Measurements from ENCODE around the gene WRAP73.

DNA sequence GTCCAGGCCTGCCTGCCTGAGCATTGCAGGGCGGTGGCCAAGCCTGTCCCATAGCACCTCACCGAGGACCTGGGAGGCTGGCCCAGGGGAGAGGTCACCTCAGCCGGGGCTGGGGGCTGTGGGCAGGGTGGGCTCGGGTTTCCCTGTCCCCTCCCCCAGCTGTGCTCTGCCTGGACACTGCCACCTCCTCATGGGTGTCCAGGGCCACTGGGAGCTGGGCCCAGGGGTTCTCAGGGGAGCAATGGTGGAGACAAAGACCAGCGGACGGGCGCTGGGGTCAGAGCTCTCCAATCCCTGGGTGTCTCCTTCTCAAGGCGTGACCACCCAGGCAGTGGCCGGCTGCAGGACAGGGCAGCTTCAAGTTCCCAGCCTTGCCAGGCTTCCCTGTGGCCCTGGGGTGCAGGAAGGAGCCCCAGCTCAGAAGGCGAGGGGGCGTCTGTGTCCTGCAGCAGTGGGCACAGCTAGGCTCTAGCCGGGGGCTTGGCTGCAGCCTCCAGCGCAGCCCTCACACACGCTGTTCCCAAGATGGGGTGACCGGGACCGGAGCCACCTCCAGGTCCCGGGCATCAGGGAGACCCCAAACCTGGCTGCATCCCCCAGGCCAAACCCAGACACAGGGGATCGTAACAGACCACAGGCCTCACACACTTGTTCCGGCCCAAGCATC is 31.5 kb upstream of the WRAP73 start:
- TF ChIP-seq, protein P1, sequence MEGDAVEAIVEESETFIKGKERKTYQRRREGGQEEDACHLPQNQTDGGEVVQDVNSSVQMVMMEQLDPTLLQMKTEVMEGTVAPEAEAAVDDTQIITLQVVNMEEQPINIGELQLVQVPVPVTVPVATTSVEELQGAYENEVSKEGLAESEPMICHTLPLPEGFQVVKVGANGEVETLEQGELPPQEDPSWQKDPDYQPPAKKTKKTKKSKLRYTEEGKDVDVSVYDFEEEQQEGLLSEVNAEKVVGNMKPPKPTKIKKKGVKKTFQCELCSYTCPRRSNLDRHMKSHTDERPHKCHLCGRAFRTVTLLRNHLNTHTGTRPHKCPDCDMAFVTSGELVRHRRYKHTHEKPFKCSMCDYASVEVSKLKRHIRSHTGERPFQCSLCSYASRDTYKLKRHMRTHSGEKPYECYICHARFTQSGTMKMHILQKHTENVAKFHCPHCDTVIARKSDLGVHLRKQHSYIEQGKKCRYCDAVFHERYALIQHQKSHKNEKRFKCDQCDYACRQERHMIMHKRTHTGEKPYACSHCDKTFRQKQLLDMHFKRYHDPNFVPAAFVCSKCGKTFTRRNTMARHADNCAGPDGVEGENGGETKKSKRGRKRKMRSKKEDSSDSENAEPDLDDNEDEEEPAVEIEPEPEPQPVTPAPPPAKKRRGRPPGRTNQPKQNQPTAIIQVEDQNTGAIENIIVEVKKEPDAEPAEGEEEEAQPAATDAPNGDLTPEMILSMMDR (IDR thresholded peaks at IDR 0.05; ENCODE audit: insufficient read depth, low read length, poor library complexity, severe bottlenecking) = no peak
- no peak for TF ChIP-seq EZH2phosphoT487 (conservative IDR thresholded peaks at IDR 0.05; ENCODE audit: low read length)
